H7 (cell line): ENCODE measurements around the gene LRBA. TPM values are rescaled to one million over a fixed set of nuclear protein-coding genes. Genes with fewer than 3 reads are reported as not detected.
"Not testable (repeated sequence)": the region's sequence is repeated elsewhere in the genome, so short reads cannot be mapped to it uniquely, and the experiment has no call there.

Experiments used
- DNase-seq: peaks from one replicate; pipeline ENCODE4 v3.0.0; 2012
- H3K27me3 ChIP-seq: 2 replicates; pipeline ENCODE4 v1.6.0; 2011; ENCODE audit warnings: mild to moderate bottlenecking, low read length; ENCODE audit not compliant: control insufficient read depth, insufficient read depth
- H3K36me3 ChIP-seq: replicated peaks from 2 replicates; pipeline ENCODE4 v1.5.1; 2011; ENCODE audit warnings: low read length; ENCODE audit not compliant: control insufficient read depth, insufficient read depth
- H3K4me3 ChIP-seq: 2 replicates; pipeline ENCODE4 v1.5.1; 2011; ENCODE audit warnings: low read depth, mild to moderate bottlenecking, control low read depth, low read length, moderate library complexity; ENCODE audit not compliant: insufficient read depth
- total RNA-seq: library from RNA; depleted of rRNA; stranded (reverse); fragments of >200 nt; shearing (Covaris generic); gene quantifications from 2 replicates; pipeline ENCODE4 v1.2.3, GENCODE V29; 2014

Gene LRBA
- total RNA-seq, 1 experiment from 2014 or later: 47.3 TPM

DNA sequence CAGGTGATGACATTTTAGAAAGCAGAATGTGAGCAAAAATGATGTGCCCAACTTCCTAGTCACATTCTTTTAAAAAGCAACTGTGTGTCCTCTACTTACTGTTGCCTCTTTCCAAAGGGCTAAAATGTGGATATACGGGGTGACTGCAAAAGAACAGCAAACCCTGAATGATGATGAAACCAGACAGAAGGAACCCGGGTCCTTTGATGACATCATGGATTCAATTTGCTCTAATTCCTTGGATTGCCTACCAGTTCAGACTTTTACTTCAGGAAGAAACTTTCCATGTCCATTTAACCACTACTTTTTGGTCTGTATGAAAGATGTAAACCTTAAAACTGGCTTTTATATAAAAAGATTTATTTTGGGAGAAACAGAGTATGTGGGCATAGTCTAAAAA, 624.0 kb downstream of the LRBA start:
- no peaks in the 10 kb centered on the region for H3K36me3 ChIP-seq
- no peak overlapping the region for H3K4me3 ChIP-seq
- no peaks in the 10 kb centered on the region for H3K27me3 ChIP-seq
- DNase-seq: no peak

DNA sequence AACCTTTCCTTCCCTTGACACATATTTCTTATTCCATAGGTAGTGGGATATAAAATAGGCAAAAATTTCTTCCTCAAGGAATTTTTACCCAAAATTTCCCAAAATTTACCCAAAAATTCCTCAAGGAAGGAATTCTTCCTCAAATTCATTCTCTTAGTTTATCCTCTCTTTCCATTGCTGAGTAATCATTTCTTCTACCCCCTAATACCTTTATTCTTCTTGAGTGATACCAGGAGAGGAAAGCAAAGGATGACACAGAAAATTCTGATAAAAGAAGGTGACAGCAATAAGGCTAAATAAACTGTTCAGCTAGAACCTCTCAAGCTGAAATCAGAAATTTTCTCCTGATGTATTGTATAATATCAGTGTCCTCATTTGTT, 624.6 kb downstream of the LRBA start:
- Histone ChIP-seq H3K36me3 (no peaks in the 10 kb centered on the region), H3K4me3 (no peak overlapping the region), H3K27me3 (no peaks in the 10 kb centered on the region)
- DNase-seq: no peak

DNA sequence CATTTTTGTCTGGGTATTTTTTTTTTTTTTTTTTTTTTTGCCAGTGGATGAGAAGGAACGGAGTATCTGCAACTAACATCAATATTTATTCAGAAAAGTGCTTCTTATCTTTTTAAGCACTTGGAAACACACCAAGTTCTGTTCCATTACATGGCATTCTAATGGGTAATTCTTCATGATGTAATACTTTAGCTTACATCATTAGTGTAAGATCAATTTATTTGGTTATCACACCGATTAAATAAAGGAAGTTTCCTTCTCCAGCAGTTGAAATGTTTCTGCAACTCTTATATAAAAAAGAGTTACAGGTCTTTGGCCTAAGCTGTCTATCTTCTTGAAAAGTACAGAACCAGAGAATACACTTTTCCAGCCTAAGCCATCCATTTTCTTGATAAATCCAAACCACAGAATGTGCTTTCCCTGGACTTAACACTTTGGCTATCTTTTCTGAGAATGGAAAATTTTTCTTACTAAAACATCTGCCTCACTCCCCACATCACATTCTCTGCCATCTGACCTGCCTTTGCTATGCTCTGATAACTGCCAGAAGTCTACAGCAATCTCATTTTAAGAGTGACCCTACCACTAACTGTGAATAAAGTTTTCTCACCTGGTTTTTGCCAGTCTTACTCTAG, 625.1 kb downstream of the LRBA start:
- no peaks in the 10 kb centered on the region for H3K36me3 ChIP-seq
- H3K27me3 ChIP-seq: no peaks in the 10 kb centered on the region
- DNase-seq: no peak
- H3K4me3 ChIP-seq: no peak overlapping the region

DNA sequence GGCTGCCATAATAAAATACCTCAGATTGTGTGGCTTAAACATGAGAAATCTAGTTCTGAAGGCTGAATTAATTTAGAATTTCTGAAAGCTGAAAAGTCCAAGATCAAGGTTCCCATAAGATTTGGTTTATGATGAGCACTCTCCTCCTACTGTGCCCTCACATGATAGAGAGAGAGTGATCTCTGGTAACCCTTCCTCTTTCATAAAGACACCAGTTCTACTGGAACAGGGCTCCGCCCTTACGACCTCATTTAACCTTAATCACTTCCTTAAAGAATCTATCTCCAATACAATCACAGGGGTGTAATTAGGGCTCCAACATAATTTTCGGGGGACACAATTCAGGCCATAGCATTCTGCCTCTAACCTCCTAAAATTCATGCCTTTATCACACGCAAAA, 627.1 kb downstream of the LRBA start:
- H3K4me3 ChIP-seq: no peak overlapping the region
- H3K36me3 ChIP-seq: no peaks in the 10 kb centered on the region
- no peak for DNase-seq
- H3K27me3 ChIP-seq: no peaks in the 10 kb centered on the region

DNA sequence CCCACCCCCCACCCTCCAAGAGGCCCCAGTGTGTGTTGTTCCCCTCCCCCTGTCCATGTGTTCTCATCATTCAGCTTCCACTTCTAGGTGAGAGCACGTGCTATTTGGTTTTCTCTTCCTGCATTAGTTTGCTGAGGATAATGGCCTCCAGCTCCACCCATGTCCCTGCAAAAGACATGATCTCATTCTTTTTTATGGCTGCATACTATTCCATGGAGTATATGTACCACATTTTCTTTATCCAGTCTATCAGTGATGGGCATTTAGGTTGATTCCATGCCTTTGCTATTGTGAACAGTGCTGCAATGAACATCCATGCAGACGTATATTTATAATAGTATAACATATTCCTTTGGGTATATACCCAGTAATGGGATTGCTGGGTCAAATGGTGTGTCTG, 628.7 kb downstream of the LRBA start:
- not testable (repeated sequence) for H3K36me3 ChIP-seq, DNase-seq, H3K27me3 ChIP-seq, H3K4me3 ChIP-seq

DNA sequence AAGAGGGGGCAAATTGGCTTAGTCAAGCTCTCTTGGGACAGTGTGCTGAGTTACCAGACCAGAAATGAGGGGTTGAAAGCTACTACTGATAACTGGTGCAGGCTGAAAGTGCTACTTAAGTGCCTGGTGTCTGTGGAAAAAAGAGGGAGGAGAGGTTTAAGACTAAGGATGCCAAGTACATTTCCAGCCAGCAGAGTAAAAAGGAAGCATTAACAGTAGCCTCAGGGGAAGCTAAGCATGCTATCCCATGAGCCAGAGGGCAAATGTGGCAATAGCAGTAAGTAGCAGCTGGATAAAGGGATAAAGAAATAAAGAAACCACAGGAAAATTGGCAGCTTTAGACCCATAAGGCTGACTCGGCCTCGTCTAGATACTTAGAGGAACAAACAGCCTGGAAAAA, 629.5 kb downstream of the LRBA start:
- Histone ChIP-seq H3K36me3 (no peaks in the 10 kb centered on the region), H3K4me3 (no peak overlapping the region), H3K27me3 (no peaks in the 10 kb centered on the region)
- DNase-seq: no peak

DNA sequence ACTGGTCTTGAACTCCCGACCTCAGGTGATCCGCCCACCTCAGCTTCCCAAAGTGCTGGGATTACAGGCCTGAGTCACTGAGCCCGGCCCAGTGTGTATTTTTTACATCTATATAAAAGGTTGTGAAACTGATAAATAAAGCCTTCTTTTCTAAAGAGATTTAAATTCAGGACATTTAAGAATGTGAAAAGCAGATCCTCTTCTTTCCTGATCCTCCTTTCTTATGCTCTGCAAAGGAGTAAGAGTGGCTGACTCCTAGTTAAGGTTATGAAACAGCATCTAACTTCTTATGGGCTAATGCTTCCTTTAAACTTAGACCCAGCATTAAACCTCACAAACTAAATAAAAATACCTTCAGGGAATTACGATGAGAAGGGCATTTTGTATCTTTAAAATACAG, 630.8 kb downstream of the LRBA start:
- DNase-seq: no peak
- Histone ChIP-seq H3K4me3 (no peak overlapping the region), H3K27me3 (no peaks in the 10 kb centered on the region), H3K36me3 (no peaks in the 10 kb centered on the region)

DNA sequence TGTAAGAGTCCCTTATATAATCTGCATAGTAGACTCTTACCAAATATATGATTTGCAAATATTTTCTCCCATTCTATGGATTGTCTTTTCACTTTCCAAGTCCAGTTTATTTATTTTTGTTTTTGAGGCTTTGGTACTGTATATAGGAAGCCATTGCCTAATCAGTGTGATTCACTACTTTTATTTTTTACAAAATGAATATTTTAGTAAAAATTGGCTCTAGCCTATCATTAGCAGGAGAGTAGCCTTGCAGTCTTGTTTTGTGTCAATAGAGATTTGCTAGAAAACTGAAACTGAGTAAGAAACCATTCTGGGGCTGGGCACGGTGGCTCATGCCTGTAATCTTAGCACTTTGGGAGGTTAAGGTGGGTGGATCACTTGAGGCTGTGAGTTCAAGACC, 633.1 kb downstream of the LRBA start:
- H3K4me3 ChIP-seq: no peak overlapping the region
- no peaks in the 10 kb centered on the region for H3K27me3 ChIP-seq
- DNase-seq: no peak
- H3K36me3 ChIP-seq: no peaks in the 10 kb centered on the region

DNA sequence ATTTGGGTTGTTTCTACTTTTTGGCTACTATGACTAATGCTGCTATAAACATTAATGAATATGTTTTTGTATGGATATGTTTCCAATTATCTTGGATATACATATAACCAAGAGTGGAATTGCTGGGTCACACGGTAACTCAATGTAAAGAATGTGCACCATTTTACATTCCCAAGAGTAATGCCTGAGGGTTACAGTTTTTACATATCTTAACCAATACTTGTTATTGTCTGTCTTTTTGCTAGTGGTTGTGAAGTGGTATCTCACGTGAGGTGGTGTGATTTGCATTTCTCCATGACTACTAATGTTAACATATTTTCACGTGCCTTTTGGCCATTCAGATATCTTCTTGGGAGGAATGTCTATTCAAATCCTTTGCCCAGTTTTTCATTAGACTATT, 633.5 kb downstream of the LRBA start:
- DNase-seq: no peak
- Histone ChIP-seq H3K27me3 (no peaks in the 10 kb centered on the region), H3K36me3 (no peaks in the 10 kb centered on the region), H3K4me3 (no peak overlapping the region)

DNA sequence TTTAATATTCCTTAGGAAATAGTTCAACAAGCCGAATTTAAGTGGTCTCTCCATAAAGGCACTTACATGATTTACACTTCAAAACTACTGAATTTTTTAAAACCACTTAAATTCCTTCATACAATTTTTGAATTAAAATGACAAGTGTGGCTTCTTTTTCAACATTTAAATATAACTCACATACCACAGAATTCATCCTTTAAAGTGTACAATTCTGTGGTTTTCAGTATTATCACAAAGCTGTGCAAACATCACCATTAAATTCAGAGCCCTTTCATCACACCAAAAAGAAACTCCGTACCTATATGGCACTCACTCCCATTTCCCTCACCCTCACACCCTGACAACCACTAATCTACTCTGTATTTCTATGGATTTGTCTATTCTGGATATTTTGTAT, 634.0 kb downstream of the LRBA start:
- Histone ChIP-seq H3K27me3 (no peaks in the 10 kb centered on the region), H3K4me3 (no peak overlapping the region), H3K36me3 (no peaks in the 10 kb centered on the region)
- no peak for DNase-seq

DNA sequence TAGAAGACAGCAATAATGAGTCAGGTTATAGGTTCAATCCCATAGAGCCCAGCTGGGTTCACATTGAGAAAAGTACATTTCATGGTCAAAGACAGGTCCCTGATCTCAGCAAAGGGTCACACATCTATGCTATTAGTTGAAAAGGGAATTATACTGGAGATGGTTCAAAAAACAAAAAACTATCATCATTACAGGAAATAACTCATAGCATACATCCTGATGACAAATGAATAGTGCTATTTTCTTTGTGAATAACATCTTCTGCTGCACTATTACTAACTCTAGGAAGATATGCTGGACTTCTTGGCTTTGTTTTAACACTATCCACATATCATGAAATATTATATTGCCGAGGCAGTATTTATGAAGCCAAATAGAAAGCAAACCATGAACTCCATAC, 635.6 kb downstream of the LRBA start:
- no peak for DNase-seq
- no peak overlapping the region for H3K4me3 ChIP-seq
- H3K36me3 ChIP-seq: no peaks in the 10 kb centered on the region
- no peaks in the 10 kb centered on the region for H3K27me3 ChIP-seq

DNA sequence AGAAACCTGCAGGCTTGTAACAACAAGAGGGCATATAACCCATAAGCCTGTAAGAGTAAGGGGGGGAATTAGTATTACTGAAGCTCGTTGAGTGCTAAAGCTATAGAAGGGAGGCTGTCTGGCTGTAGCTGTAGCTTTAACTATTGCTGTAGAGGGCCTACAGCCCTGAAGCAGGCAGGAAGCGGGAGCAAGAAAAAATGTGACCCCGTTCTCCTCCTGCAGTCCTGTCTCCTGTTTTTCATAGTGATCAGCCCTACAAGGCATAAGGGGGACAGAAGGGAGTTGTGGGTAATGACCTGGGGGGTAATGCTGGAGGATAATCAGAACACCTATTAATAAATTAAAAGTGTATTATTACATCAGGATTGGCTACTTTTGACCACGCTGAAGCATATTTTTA, 640.1 kb downstream of the LRBA start:
- DNase-seq: no peak
- H3K4me3 ChIP-seq: no peak overlapping the region
- no peaks in the 10 kb centered on the region; the same call in 1 of the 2 replicates for H3K27me3 ChIP-seq
- H3K36me3 ChIP-seq: no peaks in the 10 kb centered on the region

DNA sequence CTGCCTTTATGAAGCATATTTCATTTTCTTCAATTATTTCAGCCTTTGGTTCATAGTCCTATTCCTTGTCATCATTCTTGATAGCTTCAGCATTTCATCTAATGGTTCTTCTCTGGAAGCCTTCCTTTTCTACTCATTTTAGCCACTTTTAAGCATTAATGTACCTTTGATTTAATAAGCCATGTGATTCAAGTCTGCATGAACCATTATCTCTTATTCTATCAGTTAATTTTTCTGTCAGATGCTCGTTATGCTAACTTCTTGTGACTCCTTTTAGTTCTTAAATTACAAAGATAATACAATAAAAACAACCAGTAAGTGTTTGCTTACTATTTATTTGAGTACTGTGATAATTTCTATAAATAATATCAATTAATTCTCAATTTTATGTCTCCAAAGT, 643.2 kb downstream of the LRBA start:
- DNase-seq: no peak
- Histone ChIP-seq H3K4me3 (no peak overlapping the region), H3K27me3 (peaks cover 14% of the 10 kb centered on the region), H3K36me3 (no peaks in the 10 kb centered on the region)

DNA sequence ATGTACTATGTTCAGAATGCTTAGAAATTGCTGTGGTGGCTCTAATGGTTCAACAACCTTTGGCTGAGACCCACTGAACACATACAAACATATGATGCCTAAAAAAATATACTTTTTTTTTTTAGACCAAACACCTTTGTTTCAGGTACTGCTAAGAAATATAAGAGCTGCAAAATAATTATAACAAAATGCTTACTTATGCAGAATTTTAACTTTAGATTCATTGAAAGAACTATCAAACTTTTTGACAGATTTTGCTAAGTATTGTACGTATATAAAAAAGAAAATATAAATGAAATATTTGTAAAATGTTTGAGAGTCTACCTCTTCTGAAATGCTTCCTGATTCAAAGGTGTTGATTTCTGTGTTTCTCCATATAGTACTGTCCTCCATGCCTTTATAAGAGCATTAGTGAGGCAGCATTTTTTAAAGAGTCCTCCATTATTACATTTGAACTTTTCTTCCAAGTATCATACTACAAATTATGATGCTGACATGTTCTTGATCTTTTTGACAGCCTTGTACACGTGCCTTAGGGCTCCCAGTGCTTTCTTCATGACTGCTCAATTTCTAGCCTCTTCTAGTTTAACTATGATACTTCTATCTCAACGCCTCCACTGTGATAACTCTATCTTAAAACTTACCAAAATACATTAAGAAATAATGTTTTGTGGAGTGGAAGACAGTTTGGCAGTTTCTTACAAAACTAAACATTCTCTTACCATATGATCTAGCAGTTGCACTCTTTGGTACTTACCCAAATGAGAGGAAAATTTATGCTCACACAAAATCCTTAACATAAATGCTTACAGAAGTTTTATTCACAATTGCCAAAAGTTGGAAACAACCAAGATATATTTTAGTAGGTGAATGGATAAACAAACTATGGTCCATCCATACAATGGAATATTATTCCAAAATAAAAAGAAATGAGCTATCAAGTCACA, 645.4 kb downstream of the LRBA start:
- DNase-seq: no peak
- Histone ChIP-seq H3K36me3 (no peaks in the 10 kb centered on the region), H3K4me3 (no peak overlapping the region), H3K27me3 (peaks cover 14% of the 10 kb centered on the region)

DNA sequence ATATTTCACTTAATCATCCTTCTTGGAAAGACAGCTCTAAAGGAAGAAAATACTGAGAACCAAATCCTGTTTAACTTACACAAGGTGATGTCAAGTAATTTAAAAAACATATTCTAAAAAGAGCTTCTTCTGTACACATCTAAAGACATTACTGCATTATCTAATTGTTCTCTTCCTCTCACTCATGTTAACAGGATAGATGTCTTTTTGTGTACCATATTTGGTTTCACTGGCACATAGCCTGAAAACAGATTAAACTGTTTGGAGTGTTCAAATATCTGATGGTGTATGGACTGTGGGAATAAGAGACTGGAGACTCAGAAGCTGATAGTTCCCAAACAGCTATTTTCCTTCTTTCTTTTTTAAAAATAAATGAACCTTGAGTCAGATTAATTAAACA, 646.4 kb downstream of the LRBA start:
- H3K36me3 ChIP-seq: no peaks in the 10 kb centered on the region
- H3K4me3 ChIP-seq: no peak overlapping the region
- no peak for DNase-seq
- H3K27me3 ChIP-seq: peaks cover 14% of the 10 kb centered on the region
